ENCODE data around the gene ANKUB1.

DNA sequence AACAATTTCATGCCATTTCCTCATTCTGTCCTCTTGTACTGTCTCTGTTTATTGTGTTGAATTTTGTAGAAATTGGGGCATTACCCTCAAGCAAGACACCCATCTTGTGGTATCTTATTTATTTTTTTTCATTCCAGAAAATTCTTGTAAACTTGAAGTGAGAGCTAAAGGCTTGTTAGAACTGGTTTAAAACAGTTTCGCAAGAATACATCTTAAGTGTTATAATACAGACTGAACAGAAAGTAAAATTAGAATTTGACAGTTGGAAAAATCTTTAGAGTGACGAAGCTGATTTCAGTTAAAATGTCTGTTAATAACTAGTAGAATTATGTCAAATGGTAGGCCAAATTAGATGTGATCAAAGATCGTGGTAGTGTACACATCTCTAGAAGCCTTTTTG, 47.5 kb upstream of the ANKUB1 start:
- TF ChIP-seq, protein P1, sequence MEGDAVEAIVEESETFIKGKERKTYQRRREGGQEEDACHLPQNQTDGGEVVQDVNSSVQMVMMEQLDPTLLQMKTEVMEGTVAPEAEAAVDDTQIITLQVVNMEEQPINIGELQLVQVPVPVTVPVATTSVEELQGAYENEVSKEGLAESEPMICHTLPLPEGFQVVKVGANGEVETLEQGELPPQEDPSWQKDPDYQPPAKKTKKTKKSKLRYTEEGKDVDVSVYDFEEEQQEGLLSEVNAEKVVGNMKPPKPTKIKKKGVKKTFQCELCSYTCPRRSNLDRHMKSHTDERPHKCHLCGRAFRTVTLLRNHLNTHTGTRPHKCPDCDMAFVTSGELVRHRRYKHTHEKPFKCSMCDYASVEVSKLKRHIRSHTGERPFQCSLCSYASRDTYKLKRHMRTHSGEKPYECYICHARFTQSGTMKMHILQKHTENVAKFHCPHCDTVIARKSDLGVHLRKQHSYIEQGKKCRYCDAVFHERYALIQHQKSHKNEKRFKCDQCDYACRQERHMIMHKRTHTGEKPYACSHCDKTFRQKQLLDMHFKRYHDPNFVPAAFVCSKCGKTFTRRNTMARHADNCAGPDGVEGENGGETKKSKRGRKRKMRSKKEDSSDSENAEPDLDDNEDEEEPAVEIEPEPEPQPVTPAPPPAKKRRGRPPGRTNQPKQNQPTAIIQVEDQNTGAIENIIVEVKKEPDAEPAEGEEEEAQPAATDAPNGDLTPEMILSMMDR (IDR thresholded peaks at IDR 0.05; ENCODE audit: borderline replicate concordance, extremely low read depth, low read length, poor library complexity, severe bottlenecking) = no peak
- no peak for TF ChIP-seq EZH2 (IDR thresholded peaks at IDR 0.05; ENCODE audit: borderline replicate concordance, low read depth, low read length, severe bottlenecking)
